Globus pallidus (tissue), 1 donor: ENCODE measurements around the gene MED12L.

ENCODE experiments used
- DNase-seq: peaks from one replicate; pipeline ENCODE4 v3.0.0-alpha.2; 2015; ENCODE audit warnings: low spot score

MED12L gene

DNA sequence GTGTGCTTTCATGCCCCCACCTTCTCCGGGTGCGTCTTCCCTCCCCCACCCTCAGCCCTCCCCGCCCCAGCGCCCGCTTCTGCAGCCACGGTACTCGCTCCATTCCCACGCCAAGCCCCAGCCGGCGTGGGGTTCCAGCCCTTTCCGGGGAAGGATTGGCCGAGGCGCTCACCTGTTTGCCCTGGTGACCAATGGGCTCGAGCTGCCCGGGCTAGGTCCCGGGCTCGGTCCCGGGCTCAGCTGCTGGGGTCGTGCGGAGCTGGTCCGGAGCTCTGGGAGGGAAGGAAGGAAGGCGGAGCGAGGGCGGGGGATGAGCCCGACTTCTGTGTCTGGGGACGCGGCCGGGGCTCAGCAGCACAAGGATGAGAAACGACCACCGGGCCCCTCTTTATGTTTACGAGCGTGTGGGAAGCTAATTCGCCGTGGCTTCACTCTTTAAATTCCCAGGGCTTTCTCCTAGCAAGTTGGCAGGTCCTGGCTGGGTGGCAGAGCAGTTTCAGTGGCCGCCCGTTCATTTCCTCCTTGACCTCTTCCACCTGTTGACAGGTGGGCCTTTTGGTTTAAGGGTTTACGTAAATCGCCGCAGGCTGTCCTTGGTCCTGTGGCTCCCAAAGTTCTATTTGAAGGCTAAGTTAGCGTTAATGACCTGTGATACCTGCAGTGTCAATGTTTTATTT lies 375.4 kb downstream of the MED12L start, which contains the start of gene IGSF10:
Gene IGSF10 (minus strand): TSS at position 288 of the 677 bp plus-strand sequence. CDS start 2,352 bp downstream, outside the sequence.
- DNase-seq = no peak

DNA sequence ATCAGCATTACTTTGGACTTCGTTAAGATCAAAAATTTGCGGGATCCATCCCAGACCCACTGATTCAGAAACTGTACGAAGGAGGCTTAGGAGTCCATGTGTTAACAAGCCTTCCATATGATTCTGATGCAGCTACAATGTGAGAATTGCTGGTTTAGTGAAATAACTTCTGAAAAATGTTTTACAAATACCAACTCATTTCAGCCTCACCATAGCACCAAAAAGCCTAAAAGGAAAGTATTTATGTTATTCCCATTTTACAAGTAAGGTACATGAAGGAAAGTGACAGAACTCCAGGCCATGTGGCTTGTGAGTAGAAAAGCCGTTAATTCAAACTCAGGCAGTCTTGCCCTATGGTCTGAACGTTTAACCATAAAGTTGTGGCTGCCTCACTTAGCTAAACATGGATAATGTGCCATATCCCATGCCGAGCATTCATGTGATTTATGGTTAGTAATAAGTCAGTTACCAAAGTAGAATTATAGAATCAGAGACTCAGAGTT lies 376.9 kb downstream of the MED12L start:
- DNase-seq = no peak

DNA sequence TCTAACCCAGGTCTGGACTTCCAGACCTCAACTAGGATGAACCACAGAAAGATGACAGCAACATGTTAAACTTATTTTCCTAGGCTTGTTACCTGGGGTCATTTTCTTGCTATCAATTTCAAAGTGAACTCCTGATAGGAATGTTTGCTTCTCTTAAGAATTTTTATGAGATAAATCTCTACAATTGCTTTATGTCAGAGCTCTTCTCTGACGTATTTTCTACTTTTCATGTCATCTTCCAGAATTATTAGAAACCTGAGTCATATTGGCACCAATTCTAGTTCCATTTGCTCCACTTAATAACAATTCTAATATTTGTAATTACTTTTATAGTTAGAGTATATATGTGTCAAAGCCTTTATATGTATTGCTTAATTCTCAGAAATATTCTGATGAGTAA lies 377.5 kb downstream of the MED12L start:
- DNase-seq = no peak

DNA sequence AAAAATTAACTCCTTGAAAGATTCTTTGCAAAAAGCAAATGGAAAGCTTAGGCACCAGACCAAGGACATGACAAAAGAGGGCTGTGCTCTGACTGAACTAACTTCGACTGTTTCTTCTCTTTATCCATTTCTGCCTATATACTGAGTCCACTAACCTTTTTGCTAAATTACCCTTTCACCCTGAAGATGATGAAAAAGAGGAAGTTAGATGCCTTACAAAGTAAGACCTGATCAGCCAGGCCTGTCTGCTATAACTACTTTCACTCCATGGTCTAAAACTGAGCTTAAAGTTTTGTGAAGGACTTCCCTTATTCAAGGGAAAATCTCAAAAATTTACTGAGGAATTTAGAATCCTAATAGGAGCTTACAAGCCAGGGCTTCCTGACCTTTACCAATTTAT lies 381.6 kb downstream of the MED12L start:
- DNase-seq = no peak

DNA sequence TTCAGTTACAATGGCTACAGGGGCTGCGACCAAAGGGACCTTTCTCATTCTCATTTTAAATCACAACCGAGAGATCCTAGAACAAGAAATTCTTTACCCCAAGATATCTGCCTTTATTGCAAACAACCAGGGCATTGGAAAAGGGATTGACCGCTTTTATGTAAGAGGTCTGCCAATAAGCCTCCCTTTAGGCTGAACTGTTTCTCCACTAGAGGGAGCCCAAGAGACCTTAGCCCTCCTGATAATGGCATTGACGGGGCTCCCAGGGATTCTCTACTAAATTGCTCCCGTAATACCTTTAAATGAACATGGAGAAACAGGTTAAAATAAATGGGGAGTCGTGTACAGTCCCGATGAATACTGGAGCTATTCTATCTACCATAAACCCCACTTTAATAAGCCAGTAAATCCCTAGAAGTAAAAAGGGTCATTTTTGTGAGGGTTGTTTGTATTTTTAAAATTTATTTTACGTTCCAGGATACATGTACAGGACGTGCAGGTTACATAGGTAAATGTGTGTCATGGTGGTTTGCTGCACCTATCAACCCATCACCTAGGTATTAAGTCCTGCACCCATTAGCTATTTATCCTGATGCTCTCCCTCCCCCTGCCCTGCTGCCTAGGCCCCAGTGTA lies 382.9 kb downstream of the MED12L start:
- DNase-seq = peak; percentile 28

DNA sequence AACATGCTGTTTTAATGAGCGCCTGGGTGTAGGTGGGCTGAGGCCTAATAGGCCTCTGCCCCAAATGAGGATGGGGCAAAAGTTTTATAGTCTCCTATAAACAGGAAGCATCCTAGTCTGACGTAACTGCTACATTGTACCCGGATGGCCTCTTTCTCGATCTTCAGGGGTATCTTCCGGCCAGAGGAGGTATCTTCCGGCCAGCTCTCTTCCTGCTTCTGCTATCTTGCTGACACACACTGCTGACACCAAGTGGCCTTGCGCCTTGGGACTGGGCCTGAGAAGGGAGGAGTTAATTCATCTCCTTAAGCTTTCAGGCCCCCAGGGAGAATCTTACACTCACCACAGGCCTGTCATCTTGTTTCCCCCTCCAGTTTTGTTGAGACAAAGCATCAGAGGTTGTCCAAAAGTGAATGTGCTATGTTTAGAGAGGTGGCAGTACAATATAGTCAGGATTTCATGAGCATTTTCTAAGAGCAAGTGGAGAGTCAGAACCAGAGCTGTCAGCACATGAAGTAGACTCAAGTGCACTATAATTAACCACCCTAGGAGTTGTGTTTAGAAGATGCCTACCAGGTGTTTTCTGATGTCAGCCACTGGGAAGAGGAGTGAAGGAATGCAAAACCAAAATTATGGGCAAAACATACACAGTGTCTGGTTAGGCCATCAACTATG lies 391.0 kb downstream of the MED12L start:
- no peak for DNase-seq

DNA sequence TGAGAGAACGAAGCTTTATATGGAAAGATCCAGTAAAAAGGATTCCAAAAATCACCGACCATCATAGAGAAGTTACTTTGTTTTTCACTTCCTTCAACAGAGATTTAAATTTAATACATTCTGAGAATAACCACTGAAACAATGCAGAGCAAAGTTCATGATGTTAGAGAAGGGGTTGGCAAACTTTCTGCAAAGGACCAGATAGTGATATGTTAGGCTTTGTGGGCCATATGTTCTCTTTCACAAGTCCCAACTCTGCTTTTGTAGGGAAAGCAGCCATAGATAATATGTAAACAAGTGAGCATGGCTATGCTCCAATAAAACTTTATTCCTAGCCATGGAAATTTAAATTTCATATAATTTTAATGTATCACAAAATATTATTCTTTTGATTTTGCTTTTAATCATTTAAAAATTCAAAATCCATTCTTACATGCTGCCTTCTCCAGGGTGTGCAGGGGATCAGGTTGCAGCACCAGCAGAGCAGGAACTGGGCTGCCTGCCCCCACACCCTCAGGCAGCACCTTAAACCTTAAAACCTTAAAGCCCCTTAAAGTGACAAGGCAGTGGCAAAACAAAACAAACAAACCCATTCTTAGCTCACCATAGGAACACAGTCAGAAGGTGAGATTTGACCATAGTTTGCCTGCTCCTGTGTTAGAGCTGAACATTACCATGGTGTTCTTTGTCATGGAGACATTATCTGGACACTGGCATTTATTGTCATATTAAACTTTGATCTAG lies 392.3 kb downstream of the MED12L start:
- no peak for DNase-seq

DNA sequence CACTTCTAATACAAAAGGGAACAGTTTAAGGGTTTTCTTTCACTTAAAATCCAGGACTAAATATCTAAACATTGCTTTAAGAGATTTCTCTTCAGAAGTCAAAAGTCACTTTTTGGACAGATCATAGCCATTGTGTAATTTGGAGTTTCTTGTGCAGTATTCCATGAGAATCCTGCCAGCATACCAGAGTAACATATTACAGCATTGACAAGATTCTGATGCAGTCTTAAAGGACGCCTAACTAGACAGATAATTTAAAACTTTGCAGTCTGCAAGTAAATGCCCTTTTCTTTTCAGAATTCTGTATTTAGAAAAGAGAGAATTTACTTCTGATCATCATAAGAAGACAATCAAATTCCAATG lies 392.9 kb downstream of the MED12L start:
- DNase-seq = no peak

DNA sequence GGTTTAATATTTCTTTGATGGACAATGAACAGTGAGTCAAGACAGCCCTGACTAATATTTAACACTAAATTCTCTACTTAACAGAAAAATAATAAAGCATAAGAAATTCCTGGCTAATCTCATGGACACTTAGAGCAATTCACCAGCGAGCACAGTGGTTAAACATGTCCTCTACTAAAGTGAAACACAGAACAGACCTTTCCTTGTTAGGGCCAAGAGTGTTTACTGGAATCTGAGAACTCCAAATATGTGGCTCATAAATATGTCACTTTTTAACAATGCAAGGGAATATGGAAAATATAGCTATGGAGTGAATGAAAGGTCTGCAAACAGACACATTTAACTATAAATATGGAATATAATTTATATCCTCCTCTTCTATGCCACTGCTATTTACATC lies 394.0 kb downstream of the MED12L start:
- no peak for DNase-seq

DNA sequence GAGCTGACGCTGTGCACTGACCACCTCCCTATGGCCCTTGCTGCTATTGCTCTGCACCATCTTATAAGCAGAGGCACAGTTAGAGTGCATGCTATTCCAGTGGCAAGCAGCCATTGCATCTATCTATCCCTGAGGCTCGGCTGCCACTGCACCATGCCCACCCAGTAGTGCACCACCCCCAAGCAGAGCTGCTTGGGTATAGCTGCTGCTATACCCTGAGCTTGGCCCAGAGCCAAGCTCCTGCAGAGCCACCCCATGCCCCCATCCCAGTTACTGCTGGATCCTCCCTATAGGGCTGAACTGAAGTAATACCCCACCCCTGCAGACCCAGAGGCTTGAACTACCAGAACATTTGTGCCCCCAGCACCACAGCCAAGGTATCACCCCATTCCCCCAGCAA lies 395.0 kb downstream of the MED12L start:
- DNase-seq = no peak

DNA sequence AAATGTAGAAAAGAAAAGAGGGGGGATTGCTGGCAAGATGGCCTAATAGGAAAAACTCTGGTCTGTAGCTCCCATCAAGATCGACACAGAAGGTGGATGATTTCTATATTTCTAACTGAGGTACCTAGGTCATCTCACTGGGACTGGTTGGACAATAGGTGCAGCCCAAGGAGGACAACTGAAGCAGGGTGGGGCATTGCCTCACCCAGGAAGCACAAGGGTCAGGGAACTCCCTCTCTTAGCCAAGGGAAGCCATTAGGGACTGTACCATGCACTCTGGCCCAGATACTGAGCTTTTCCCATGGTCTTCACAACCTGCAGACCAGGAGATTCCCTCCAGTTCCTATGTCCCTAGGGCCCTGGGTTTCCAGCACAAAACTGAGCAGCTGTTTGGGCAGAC lies 398.0 kb downstream of the MED12L start:
- DNase-seq = no peak

DNA sequence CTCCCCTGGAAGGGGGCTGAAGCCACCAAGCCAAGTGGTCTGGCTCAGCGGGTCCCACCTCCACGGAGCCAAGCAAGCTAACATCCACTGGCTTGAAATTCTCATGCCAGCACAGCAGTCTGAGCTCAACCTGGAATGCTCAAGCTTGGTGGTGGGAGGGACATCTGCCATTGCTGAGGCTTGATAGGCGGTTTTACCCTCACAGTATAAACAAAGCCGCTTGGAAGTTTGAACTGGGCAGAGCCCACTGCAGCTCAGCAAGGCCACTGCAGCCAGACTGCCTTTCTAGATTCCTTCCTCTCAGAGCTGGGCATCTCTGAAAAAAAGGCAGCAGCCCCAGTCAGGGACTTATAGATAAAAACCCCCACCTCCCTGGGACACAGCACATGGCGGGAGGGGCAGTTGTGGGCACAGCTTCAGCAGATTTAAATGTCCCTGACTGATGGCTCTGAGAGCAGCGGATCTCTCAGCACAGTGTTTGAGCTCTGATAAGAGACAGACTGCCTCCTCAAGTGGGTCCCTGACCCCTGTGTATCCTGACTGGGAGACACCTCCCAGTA lies 398.6 kb downstream of the MED12L start:
- DNase-seq = no peak
